Peyer's patch (tissue), 4 donors: ENCODE measurements around the gene VANGL1. TPM values are rescaled to one million over a fixed set of nuclear protein-coding genes. Genes with fewer than 3 reads are reported as not detected.

ENCODE experiments used
- DNase-seq, 3 donors: peaks; one replicate each; pipeline ENCODE4 v3.0.0-alpha.2; 2017 to 2019
- H3K27ac ChIP-seq, 4 donors: fragments of 200-600 bp; sonication (generic); one replicate each; pipeline ENCODE4 v1.5.1; 2016 to 2019
- H3K27me3 ChIP-seq, 2 donors: fragments of 200-600 bp; sonication (generic); one replicate each; pipeline ENCODE4 v1.5.1; 2019
- H3K36me3 ChIP-seq, 3 donors: fragments of 200-600 bp; sonication (generic); one replicate each; pipeline ENCODE4 v1.5.1; 2016 to 2019
- H3K4me1 ChIP-seq, 4 donors: fragments of 200-600 bp; sonication (generic); one replicate each; pipeline ENCODE4 v1.5.1; 2016 to 2019
- H3K4me3 ChIP-seq, 4 donors: fragments of 200-600 bp; sonication (generic); 1 replicate in 3 of 4; 2 replicates in 1 of 4; pipeline ENCODE4 v1.5.1; 2016 to 2019; ENCODE audit warnings: mild to moderate bottlenecking in 1 of 4
- H3K9me3 ChIP-seq, 4 donors: fragments of 200-600 bp; sonication (generic); one replicate each; pipeline ENCODE4 v1.5.1; 2016 to 2019; ENCODE audit warnings: mild to moderate bottlenecking in 1 of 4
- POLR2A ChIP-seq, 2 donors: fragments of 450-650 bp; IDR thresholded peaks; one replicate each; pipeline ENCODE4 v1.5.1; 2017; ENCODE audit warnings: antibody characterized with exemption in 2 of 2, mild to moderate bottlenecking in 2 of 2, moderate library complexity in 2 of 2
- total RNA-seq, 4 donors: library from RNA; depleted of rRNA; stranded (reverse); fragments of >200 nt; gene quantifications; one replicate each; pipeline ENCODE4 v1.1.0, GENCODE V29; 2016
- TF ChIP-seq, protein P1 (sequence below), 6 experiments: fragments of 450-650 bp in 4 of 6; fragments of 200-600 bp in 2 of 6; sonication (generic) in 1 of 6; IDR thresholded peaks; one replicate each; pipeline ENCODE4 v1.5.1; 2017 to 2019; ENCODE audit warnings: antibody characterized with exemption in 6 of 6, mild to moderate bottlenecking in 3 of 6, moderate library complexity in 1 of 6

VANGL1 gene
- total RNA-seq, 4 donors from 2014 or later: 6.2 to 10.7 (median 7.3) TPM

DNA sequence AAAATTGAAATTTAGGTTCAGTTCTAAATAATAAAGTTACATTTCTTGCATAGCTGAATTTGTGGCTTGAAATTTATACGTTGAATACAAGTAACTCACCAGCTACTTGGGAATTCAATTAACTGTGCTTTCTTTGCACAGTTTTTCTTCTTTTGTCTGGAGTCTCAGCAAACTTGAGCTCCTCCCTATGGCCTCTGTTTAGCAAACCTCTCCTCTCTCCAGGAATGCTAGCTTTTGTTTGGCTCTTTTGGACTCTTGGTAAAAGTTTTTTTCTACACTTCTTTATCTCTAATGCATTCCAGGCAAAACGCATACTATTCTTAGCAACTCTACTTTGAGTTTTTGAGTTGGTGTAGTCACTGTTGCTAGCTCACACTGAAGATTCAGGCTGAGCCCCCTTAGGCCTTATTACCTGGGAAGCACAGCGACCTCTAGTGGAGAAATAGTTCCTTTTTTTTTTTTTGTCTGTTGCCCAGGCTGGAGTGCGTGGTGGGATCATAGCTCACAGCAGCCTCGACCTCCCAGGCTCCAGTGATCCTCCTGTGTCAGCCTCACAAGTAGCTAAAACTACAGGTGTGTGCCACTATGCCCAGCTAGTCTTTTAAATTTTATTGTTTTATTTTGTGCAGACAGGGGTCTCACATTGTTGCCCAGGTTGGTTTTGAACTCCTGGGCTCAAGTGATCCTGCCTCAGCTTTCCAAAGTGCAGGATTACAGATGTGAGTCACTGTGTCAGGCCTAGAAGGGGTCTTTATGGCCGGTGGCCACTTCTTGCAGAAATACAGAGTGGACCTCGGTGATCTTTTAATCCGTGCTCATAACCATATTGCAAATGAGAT is 65.0 kb downstream of the VANGL1 start:
- DNase-seq: no peak
- TF ChIP-seq, protein P1, sequence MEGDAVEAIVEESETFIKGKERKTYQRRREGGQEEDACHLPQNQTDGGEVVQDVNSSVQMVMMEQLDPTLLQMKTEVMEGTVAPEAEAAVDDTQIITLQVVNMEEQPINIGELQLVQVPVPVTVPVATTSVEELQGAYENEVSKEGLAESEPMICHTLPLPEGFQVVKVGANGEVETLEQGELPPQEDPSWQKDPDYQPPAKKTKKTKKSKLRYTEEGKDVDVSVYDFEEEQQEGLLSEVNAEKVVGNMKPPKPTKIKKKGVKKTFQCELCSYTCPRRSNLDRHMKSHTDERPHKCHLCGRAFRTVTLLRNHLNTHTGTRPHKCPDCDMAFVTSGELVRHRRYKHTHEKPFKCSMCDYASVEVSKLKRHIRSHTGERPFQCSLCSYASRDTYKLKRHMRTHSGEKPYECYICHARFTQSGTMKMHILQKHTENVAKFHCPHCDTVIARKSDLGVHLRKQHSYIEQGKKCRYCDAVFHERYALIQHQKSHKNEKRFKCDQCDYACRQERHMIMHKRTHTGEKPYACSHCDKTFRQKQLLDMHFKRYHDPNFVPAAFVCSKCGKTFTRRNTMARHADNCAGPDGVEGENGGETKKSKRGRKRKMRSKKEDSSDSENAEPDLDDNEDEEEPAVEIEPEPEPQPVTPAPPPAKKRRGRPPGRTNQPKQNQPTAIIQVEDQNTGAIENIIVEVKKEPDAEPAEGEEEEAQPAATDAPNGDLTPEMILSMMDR (IDR thresholded peaks at IDR 0.05): peak; percentile 14 to 54 (median 48)
- no peak for TF ChIP-seq POLR2A (IDR thresholded peaks at IDR 0.05)
- Histone ChIP-seq H3K36me3 (no peaks in the 10 kb centered on the region), H3K27ac (no peak overlapping the region), H3K4me3 (no peak overlapping the region), H3K9me3 (no peaks in the 10 kb centered on the region), H3K4me1 (no peaks in the 10 kb centered on the region), H3K27me3 (no peaks in the 10 kb centered on the region)

DNA sequence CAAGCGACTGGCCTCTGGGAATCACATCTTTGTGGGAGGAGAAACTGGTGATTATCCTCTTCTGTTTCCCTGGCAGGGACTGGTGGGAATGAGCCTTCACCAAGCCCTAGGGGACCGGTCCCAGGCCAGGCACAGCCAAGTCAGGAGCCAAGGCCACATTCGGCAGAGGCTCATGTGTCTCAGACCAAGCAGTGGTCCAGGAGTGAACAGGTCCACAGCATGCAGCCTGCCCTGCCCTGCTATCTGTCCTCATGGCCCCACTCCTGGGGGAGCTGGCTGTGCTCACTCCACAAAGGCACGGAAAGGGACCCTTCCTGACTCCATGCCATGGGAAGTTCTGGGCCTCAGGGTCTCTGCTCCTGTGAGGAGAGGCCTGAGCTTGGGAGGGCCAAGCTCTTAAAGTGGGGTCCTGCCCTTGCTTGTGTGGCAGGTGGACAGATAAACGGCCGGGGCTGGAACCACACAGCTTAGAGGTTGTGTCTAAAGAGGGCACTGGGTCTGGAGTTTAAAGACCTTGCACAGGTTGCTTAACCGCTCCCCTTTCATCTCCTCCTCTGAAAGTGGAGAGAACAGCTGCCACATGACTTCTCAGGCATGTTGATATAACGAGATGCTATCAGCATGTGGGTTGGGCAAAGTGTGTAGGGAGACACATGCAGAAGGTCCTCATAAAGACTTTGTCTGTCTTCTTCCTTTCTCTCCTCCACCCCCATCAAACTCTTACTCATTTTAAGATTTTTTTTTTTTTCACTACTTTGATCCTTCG is 69.3 kb downstream of the VANGL1 start:
- H3K4me1 ChIP-seq: no peaks in the 10 kb centered on the region
- no peak overlapping the region for H3K4me3 ChIP-seq
- DNase-seq: no peak
- H3K27ac ChIP-seq: no peak overlapping the region
- H3K27me3 ChIP-seq: no peaks in the 10 kb centered on the region
- no peaks in the 10 kb centered on the region for H3K9me3 ChIP-seq
- TF ChIP-seq, protein P1 (IDR thresholded peaks at IDR 0.05): no peak
- no peak for TF ChIP-seq POLR2A (IDR thresholded peaks at IDR 0.05)
- H3K36me3 ChIP-seq: no peaks in the 10 kb centered on the region

DNA sequence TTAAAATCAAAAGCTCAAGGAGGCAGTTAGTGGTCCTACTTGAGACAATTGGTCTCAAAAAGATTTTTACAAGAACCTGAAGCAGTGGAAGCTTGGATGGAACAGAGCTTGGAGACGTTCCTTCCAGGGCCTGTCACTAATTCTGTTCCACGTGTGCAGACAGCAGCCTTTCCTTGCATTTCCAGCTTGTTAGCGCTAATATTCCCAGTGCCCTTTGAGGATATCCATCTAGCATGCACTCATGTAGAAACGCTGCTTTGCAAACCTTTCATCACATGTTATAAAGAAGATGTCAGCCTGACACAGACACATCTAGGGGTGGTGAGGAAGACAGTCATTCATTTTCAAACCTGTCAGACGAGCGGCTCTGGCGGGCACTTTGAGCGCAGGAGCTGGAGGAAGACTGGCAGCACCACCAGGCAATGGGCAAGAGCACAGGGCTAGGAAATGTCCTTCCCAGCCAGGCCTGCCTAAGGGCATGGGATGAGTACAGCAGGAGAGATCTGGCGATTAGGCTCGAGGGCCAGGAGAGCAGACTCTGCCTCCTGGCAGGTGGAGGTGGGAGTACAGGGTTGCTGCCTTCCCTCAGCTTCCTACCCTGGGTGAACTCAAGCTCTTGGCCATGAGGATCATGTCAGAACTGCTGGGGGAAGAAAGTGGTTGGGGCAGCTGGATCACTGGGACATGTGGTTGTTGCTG is 71.3 kb downstream of the VANGL1 start:
- H3K36me3 ChIP-seq: no peaks in the 10 kb centered on the region
- DNase-seq: no peak
- no peaks in the 10 kb centered on the region for H3K4me1 ChIP-seq
- H3K27ac ChIP-seq: no peak overlapping the region
- no peak overlapping the region for H3K4me3 ChIP-seq
- TF ChIP-seq, protein P1 (IDR thresholded peaks at IDR 0.05): no peak
- TF ChIP-seq POLR2A (IDR thresholded peaks at IDR 0.05): no peak
- no peaks in the 10 kb centered on the region for H3K9me3 ChIP-seq
- H3K27me3 ChIP-seq: no peaks in the 10 kb centered on the region

DNA sequence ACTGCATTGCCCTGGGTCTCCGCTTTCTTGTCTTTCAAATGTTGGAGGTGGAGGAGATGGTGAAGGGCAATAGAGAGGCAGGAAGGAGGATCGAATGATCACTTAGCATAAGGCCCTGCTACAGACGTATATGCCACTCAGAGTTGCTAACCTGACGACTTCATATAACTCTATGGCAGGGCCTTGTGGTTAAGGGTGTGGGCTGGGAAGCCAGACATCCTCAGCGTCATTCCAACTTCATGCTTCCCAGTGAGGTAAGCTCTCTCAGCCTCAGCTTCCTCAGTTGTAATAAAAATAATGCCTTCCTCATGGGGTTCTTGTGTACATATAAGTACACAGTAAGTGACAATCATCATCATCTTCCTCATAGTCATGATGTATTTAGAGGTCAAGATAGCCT is 72.1 kb downstream of the VANGL1 start:
- H3K27me3 ChIP-seq: no peaks in the 10 kb centered on the region
- H3K9me3 ChIP-seq: no peaks in the 10 kb centered on the region
- no peak for DNase-seq
- no peaks in the 10 kb centered on the region for H3K4me1 ChIP-seq
- H3K4me3 ChIP-seq: no peak overlapping the region
- H3K36me3 ChIP-seq: no peaks in the 10 kb centered on the region
- no peak for TF ChIP-seq POLR2A (IDR thresholded peaks at IDR 0.05)
- no peak overlapping the region for H3K27ac ChIP-seq

DNA sequence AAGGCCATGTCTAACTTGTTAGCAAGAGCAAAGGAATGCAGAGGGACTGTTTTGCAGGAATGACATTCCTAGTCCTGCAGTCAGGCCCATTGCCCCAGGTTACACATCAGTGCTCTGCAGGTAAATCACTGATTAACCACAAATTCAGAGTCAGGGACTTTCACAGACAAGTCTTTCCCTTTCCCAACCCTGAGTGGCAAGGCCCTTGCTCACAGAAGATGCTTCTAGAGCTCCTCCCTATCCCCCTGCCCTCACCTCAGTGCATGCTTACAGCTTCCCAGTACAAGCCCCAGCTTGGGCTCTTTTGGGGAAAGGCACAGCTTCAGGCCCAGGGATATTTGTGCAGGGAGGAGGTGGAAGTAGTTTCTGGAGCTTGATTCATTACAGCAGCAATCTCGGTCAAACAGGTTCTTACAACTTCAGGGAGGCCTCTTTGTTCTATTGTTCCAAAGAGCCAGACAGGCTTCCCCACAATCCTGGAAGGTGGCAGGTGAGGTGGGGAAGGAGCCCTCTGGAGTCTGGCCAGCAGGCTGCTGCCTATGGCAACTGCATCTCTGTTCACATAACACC is 72.9 kb downstream of the VANGL1 start:
- H3K27ac ChIP-seq: no peak overlapping the region
- no peak for TF ChIP-seq POLR2A (IDR thresholded peaks at IDR 0.05)

DNA sequence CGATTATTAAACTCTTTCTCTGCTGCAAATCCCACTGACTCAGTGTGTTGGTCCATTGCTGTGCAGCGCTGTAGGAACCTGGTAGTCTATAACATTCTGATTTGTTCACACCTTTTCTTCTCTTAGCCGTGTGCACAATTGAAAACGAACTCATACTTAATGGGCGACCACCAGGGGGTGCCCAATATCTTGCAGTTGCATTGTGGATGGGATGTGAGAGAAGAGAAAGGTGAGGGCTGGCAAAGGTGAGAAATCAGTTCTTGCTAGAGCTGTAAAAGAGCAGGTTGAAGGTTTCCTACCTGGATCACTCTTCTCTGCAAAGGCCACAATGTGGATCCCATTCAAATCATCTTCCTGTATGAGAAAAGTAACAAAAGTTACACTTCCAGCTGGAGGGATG is 75.8 kb downstream of the VANGL1 start:
- no peak for TF ChIP-seq POLR2A (IDR thresholded peaks at IDR 0.05)
- TF ChIP-seq, protein P1 (IDR thresholded peaks at IDR 0.05): peak in 5 of 6 experiments; percentile 19 to 55 (median 46)
- no peaks in the 10 kb centered on the region for H3K4me1 ChIP-seq
- H3K4me3 ChIP-seq: no peak overlapping the region
- no peaks in the 10 kb centered on the region for H3K27me3 ChIP-seq
- DNase-seq: peak in 2 of 3 donors; percentile 26 to 65
- no peaks in the 10 kb centered on the region for H3K36me3 ChIP-seq
- no peaks in the 10 kb centered on the region for H3K9me3 ChIP-seq
- H3K27ac ChIP-seq: no peak overlapping the region

More for the DNA sequence above, 72.9 kb downstream of the VANGL1 start:
- no peak for DNase-seq
- Histone ChIP-seq H3K9me3 (no peaks in the 10 kb centered on the region), H3K36me3 (no peaks in the 10 kb centered on the region), H3K4me3 (no peak overlapping the region), H3K4me1 (no peaks in the 10 kb centered on the region), H3K27me3 (no peaks in the 10 kb centered on the region)
